Effector memory CD8-positive, alpha-beta T cell (primary cell): Measurements from ENCODE around the gene CYP11A1.

Source experiments
- ATAC-seq: fragments of 150-1000 bp; cut with Tn5 transposase; replicated peaks from 2 replicates; pipeline ENCODE4 v1.10.0; 2021; ENCODE audit warnings: mild to moderate bottlenecking, moderate library complexity
- DNase-seq, 3 experiments: peaks; one replicate each; pipeline ENCODE4 v3.0.0; 2021
- H3K27ac Mint-ChIP-seq, 2 donors: one replicate each; pipeline ENCODE4 v1.8.0; 2022; ENCODE audit warnings: mild to moderate bottlenecking in 2 of 2, mixed read lengths in 2 of 2, moderate library complexity in 2 of 2
- H3K27me3 Mint-ChIP-seq, 2 donors: one replicate each; pipeline ENCODE4 v1.8.0; 2022; ENCODE audit warnings: mixed read lengths in 2 of 2
- H3K36me3 Mint-ChIP-seq: one replicate; pipeline ENCODE4 v1.8.0; 2022; ENCODE audit warnings: mild to moderate bottlenecking, moderate library complexity, mixed read lengths; ENCODE audit not compliant: insufficient read depth
- H3K4me1 Mint-ChIP-seq, 2 donors: one replicate each; pipeline ENCODE4 v1.8.0; 2022; ENCODE audit warnings: low read depth in 2 of 2, mixed read lengths in 2 of 2
- H3K4me3 Mint-ChIP-seq, 2 donors: one replicate each; pipeline ENCODE4 v1.8.0; 2022; ENCODE audit warnings: mild to moderate bottlenecking in 2 of 2, mixed read lengths in 2 of 2, moderate library complexity in 2 of 2
- H3K9me3 Mint-ChIP-seq, 2 donors: one replicate each; pipeline ENCODE4 v1.8.0; 2022; ENCODE audit warnings: mixed read lengths in 2 of 2

The CYP11A1 gene

GRCh38 chr15:74381481-74381880 lies 14.0 kb upstream of the CYP11A1 start:
- Mint-ChIP-seq H3K36me3 (no peaks in the 10 kb centered on the region), H3K27me3 (peaks cover 0 to 12% of the 10 kb centered on the region in 2 donors), H3K4me3 (no peak overlapping the region), H3K27ac (no peak overlapping the region), H3K4me1 (peaks cover 21 to 25% of the 10 kb centered on the region in 2 donors), H3K9me3 (no peaks in the 10 kb centered on the region)
- ATAC-seq: no peak
- no peak for DNase-seq

GRCh38 chr15:74381190-74381453 lies 13.7 kb upstream of the CYP11A1 start:
- Mint-ChIP-seq H3K27me3 (peaks cover 0 to 12% of the 10 kb centered on the region in 2 donors), H3K36me3 (no peaks in the 10 kb centered on the region), H3K9me3 (no peaks in the 10 kb centered on the region), H3K27ac (peak overlapping the region in 1 of 2 donors; percentile 29), H3K4me1 (peaks cover 21 to 25% of the 10 kb centered on the region in 2 donors), H3K4me3 (no peak overlapping the region)
- DNase-seq: no peak
- no peak for ATAC-seq

- peaks cover 21 to 25% of the 10 kb centered on the region in 2 donors for H3K4me1 Mint-ChIP-seq
- H3K27me3 Mint-ChIP-seq: peaks cover 0 to 12% of the 10 kb centered on the region in 2 donors
- no peak overlapping the region for H3K4me3 Mint-ChIP-seq
- DNase-seq (no peak), ATAC-seq (no peak)
- no peaks in the 10 kb centered on the region for H3K36me3 Mint-ChIP-seq
- peak overlapping the region; percentile 29 to 58 for H3K27ac Mint-ChIP-seq
- no peaks in the 10 kb centered on the region for H3K9me3 Mint-ChIP-seq
Measured at GRCh38 chr15:74380361-74381189, 13.1 kb upstream of the CYP11A1 start.

DNA sequence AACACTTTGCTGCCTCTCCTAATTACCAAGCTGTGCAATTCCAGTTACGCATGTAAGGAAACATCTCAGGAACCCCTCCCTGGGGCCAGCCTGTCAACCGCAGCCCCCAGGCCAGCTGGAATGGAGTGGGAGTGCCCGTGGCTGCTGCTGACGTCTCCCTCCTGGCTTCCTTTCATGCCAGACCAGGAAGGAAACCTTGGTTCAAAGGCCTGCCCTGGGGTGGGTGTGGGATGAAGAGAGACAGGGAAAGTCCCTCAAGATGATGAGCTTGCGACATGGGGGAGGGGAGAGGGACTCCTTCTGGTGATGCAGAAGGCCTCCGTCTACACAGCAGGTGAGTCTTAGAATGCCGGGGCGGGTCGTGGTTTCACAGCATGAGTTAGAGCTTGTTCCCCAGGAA lies 11.4 kb upstream of the CYP11A1 start:
- peaks cover 0 to 12% of the 10 kb centered on the region in 2 donors for H3K27me3 Mint-ChIP-seq

DNA sequence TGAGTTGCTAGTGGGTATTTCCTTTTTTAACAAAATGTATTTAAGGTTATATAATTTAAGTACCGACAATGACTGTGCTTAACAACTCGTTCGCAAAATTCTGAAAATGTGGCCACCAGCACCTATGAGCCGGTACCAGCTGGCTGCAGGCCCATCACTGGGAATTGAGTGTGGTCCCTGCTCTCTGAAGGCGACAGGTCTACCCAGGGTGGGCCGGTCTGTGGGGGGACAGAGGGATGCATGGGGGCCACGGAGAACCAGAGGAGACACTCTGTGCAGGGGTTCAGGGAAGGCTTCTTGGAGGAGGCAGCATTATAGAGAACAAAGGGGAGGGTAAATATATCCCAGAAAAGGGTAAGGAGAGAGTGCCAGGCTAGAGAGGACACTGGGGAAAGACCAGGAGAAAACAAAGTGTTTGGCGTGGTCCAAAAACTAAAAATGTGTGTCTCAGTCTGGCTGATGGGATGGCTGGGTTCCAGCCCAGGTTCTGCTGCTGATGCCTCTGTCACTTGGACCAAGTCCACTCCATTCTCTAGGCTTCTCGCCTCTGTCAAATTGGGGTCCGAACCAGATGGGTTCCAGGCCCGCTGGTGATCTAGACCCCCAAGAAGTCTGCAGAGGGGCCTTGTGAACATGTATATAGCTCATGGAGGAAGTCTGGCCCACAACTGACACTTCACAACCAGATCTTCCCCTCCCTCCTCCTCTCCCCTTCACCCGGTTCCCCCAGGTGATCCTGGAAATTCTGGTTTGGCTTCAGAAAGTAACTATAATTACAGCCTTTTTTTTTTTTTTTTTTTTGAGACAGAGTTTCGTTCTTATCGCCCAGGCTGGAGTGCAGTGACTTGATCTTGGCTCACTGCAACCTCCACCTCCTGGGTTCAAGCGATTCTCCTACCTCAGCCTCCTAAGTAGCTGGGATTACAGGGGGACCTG lies 10.7 kb upstream of the CYP11A1 start:
- ATAC-seq (no peak), DNase-seq (no peak)
- Mint-ChIP-seq H3K4me1 (peaks cover 15 to 17% of the 10 kb centered on the region in 2 donors), H3K4me3 (no peak overlapping the region), H3K27me3 (peaks cover 0 to 12% of the 10 kb centered on the region in 2 donors), H3K9me3 (no peaks in the 10 kb centered on the region), H3K27ac (no peak overlapping the region), H3K36me3 (peaks cover 7% of the 10 kb centered on the region)

More for the DNA sequence above, 11.4 kb upstream of the CYP11A1 start:
- Mint-ChIP-seq H3K4me3 (no peak overlapping the region), H3K9me3 (no peaks in the 10 kb centered on the region), H3K4me1 (peaks cover 17 to 20% of the 10 kb centered on the region in 2 donors), H3K27ac (no peak overlapping the region), H3K36me3 (peaks cover 7% of the 10 kb centered on the region)
- DNase-seq (no peak), ATAC-seq (no peak)

- no peak overlapping the region for H3K27ac Mint-ChIP-seq
- ATAC-seq (no peak), DNase-seq (no peak)
- peaks cover 7% of the 10 kb centered on the region for H3K36me3 Mint-ChIP-seq
- no peak overlapping the region for H3K4me3 Mint-ChIP-seq
- H3K4me1 Mint-ChIP-seq: peaks cover 10 to 13% of the 10 kb centered on the region in 2 donors
- peaks cover 0 to 12% of the 10 kb centered on the region in 2 donors for H3K27me3 Mint-ChIP-seq
- H3K9me3 Mint-ChIP-seq: no peaks in the 10 kb centered on the region
Measured at GRCh38 chr15:74376825-74377581, 9.6 kb upstream of the CYP11A1 start.

DNA sequence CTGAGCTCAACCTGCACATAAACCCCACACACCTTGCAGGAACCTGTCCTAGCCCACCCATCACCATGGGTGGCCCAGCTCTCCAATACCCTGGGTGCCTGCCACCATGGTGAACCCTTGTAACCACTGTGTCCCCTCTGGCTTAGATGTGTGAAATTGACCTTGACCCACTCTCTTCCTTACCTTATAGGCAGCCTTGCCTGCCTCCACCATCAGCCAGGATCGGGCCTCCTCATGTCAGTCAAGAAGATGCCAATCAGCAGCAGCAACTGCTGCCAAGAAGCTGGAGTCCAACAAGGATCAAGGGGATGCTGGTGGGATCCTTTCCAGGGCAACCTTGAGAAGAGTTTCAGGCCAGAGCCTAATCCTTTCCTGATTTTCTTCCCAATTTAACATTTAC lies 8.8 kb upstream of the CYP11A1 start:
- Mint-ChIP-seq H3K27ac (no peak overlapping the region), H3K27me3 (peaks cover 0 to 11% of the 10 kb centered on the region in 2 donors), H3K4me3 (no peak overlapping the region), H3K36me3 (peaks cover 7% of the 10 kb centered on the region), H3K9me3 (no peaks in the 10 kb centered on the region), H3K4me1 (peaks cover 10 to 13% of the 10 kb centered on the region in 2 donors)
- DNase-seq: no peak
- ATAC-seq: no peak

DNA sequence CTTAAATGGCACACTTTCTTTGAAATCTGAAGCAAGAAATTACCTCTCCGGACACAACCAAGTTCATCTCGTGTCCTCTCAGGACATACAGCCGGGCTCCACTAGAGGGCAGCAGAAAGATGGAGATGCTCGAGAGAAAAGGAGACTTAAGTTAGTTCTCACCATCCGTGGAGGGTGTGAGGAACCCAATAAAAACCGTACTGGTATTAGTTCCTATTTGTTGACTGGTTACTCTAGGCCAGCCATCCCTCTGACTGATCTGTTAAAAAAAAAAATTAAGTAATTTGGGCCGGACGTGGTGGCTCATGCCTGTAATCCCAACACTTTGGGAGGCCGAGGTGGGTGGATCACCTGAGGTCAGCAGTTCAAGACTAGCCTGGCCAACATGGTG lies 7.9 kb upstream of the CYP11A1 start:
- ATAC-seq (peak; percentile 17), DNase-seq (peak; percentile 81 to 86 (median 85))
- H3K27ac Mint-ChIP-seq: no peak overlapping the region

DNA sequence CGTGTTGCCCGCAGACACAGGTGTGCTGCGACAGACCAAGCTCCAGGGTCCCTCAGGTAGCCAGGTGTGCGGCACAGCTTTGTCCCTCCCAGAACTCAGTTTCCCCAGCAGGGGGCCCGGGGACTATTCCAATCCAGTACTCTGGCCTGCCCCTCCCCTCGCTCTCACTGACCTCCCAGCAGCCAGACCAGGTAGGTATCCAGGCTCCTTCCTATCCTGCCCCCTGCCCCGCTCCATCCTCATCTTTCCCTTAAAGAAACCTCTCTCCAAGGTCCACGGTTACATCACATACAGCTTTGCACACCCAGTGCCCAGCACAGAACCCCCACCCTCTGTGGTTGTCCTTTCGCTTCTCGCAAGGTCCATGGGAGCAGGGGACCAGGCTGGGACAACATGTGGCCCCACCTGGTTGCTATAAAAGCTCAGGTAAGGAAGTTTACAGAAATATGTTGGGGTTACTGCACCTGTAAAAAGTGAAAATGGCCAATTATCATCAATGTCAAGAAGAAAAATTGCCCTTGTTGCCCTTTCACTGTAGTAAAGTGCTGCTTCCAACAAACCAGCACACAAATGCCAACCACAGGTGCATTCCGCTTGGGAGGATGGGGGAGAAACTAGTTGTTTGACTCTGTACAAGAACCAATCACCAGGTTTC lies 7.3 kb upstream of the CYP11A1 start:
- H3K36me3 Mint-ChIP-seq: peaks cover 7% of the 10 kb centered on the region
- peak overlapping the region; percentile 0 to 90 for H3K27ac Mint-ChIP-seq
- ATAC-seq: no peak
- no peaks in the 10 kb centered on the region for H3K9me3 Mint-ChIP-seq
- H3K27me3 Mint-ChIP-seq: peaks cover 6 to 18% of the 10 kb centered on the region in 2 donors
- DNase-seq: no peak
- H3K4me3 Mint-ChIP-seq: peak overlapping the region; percentile 80 to 88
- H3K4me1 Mint-ChIP-seq: peaks cover 10 to 13% of the 10 kb centered on the region in 2 donors

More for the DNA sequence above, 7.9 kb upstream of the CYP11A1 start:
- peak overlapping the region; percentile 80 to 88 for H3K4me3 Mint-ChIP-seq
- H3K4me1 Mint-ChIP-seq: peaks cover 10 to 13% of the 10 kb centered on the region in 2 donors
- H3K27me3 Mint-ChIP-seq: peaks cover 2 to 12% of the 10 kb centered on the region in 2 donors
- peaks cover 7% of the 10 kb centered on the region for H3K36me3 Mint-ChIP-seq
- no peaks in the 10 kb centered on the region for H3K9me3 Mint-ChIP-seq

GRCh38 chr15:74373731-74374647 lies 6.5 kb upstream of the CYP11A1 start:
- Mint-ChIP-seq H3K36me3 (peaks cover 7% of the 10 kb centered on the region), H3K9me3 (no peaks in the 10 kb centered on the region), H3K27me3 (peaks cover 9 to 26% of the 10 kb centered on the region in 2 donors), H3K4me3 (peak overlapping the region; percentile 80 to 88), H3K4me1 (peaks cover 10 to 13% of the 10 kb centered on the region in 2 donors), H3K27ac (peak overlapping the region; percentile 0 to 90)
- DNase-seq (peak; percentile 89 to 92 (median 89)), ATAC-seq (peak; percentile 93)

DNA sequence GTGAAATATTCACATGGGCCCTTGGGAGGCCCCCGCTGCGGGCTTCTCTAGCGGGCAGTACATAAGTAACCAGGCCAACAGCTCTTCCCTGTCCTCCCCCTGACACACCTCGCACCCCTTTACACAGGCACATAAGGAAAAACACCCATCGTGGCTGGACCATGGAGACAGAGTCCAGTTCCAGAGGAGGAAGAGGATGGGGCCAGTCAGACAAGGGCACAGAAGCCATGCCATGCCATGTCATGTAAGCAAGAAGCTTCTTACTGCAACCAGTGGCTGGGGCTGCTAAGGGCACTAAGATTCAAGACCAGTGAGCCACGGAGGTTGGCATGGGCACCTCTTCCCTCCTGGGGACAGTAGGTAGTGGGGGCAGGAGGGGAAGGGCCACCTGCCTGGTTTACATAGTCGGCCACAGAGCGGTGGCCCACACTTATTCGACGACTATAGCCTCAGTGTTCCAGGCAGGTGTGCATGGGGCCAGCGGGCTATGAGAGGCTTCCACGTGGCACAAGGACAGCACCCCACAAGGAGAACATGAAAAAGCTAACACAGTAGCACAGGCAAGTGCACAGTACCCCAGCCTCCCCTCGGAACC lies 5.7 kb upstream of the CYP11A1 start:
- DNase-seq: no peak
- Mint-ChIP-seq H3K27ac (no peak overlapping the region), H3K9me3 (no peaks in the 10 kb centered on the region), H3K27me3 (peaks cover 18 to 34% of the 10 kb centered on the region in 2 donors), H3K36me3 (peaks cover 7% of the 10 kb centered on the region), H3K4me1 (peaks cover 10 to 13% of the 10 kb centered on the region in 2 donors), H3K4me3 (peak overlapping the region; percentile 80 to 88)
- ATAC-seq: no peak
